NCI-H774 (cell line): ENCODE results near the gene MGRN1.
A peak's percentile ranks its signal among the peaks of the same experiment; 100 is the strongest.

Experiments used
- DNase-seq: peaks from one replicate; lab custom pipeline; 2025; lab: John Stamatoyannopoulos, UW

MGRN1 gene

GRCh38 chr16:4687946-4688673 lies 63.5 kb downstream of the MGRN1 start:
- no peak for DNase-seq

GRCh38 chr16:4688674-4689045 lies 64.0 kb downstream of the MGRN1 start:
- no peak for DNase-seq

GRCh38 chr16:4689091-4689671 lies 64.6 kb downstream of the MGRN1 start:
- no peak for DNase-seq

- DNase-seq = no peak
Measured at GRCh38 chr16:4689864-4690704, 65.5 kb downstream of the MGRN1 start.

- DNase-seq = no peak
Measured at GRCh38 chr16:4690946-4691665, 66.5 kb downstream of the MGRN1 start.

GRCh38 chr16:4691666-4692412 lies 67.2 kb downstream of the MGRN1 start:
- no peak for DNase-seq

- no peak for DNase-seq
Measured at GRCh38 chr16:4692460-4693295, 68.1 kb downstream of the MGRN1 start.

GRCh38 chr16:4693296-4693955 lies 68.8 kb downstream of the MGRN1 start, which contains the start of gene NUDT16L1:
Gene NUDT16L1, plus strand, starts transcription at chr16:4693562. Its CDS starts 165 bp downstream, at chr16:4693727.
- peak; percentile 96 for DNase-seq

- DNase-seq = peak; percentile 4
Measured at GRCh38 chr16:4693956-4694641, 69.5 kb downstream of the MGRN1 start.

GRCh38 chr16:4694642-4695451 lies 70.2 kb downstream of the MGRN1 start:
- no peak for DNase-seq

- DNase-seq = no peak
Measured at GRCh38 chr16:4695473-4696171, 71.0 kb downstream of the MGRN1 start.

- no peak for DNase-seq
Measured at GRCh38 chr16:4696172-4696904, 71.7 kb downstream of the MGRN1 start.

- no peak for DNase-seq
Measured at GRCh38 chr16:4696905-4697847, 72.5 kb downstream of the MGRN1 start.

GRCh38 chr16:4697848-4698291 lies 73.2 kb downstream of the MGRN1 start:
- DNase-seq = no peak

- DNase-seq = no peak
Measured at GRCh38 chr16:4698321-4699045, 73.9 kb downstream of the MGRN1 start.
